Endometrial microvascular endothelial cells (primary cell): ENCODE measurements around the gene FBN1. TPM values are rescaled to one million over a fixed set of nuclear protein-coding genes. Genes with fewer than 3 reads are reported as not detected.

Source experiments
- in situ Hi-C: cut with HindIII; loops from 2 replicates; pipeline ENCODE4 v1.10.0; 2017; ENCODE audit warnings: low sequenced_read_pairs, low pct_unique_long_range_greater_than_20kb; ENCODE audit errors: inconsistent ontology term
- total RNA-seq: library from RNA; depleted of rRNA; stranded (reverse); fragments of >200 nt; gene quantifications from one replicate; pipeline ENCODE4 v1.2.3, GENCODE V29; 2015; ENCODE audit errors: inconsistent ontology term

FBN1 gene
- total RNA-seq, 1 donor from 2014 or later: 36.3 TPM

- in situ Hi-C loops: no loop called here
Observed at GRCh38 chr15:48630245-48630644, 15.3 kb downstream of the FBN1 start.

GRCh38 chr15:48628832-48629231 is 16.7 kb downstream of the FBN1 start:
- in situ Hi-C loops: no loop called here

- in situ Hi-C loops: no loop called here
Observed at GRCh38 chr15:48627260-48627940, 18.1 kb downstream of the FBN1 start.

DNA sequence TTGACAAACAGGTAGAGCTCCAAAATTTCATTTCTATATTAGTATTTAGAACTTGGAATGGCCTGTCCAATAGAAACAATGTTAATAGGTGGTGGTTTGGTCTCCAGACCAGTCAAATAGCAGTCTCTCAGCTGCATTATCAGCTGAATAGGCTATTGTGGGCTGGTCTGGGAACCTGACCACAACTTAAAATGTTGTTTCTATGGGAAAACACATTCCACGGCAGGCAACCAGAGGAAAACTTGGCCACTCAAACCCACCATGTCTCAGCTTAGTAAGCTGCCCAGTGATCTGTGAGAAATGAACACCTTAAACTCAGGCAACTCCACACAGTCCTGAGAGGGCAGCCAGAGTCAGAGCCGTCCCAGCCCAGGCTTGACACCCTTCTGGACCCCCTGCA is 20.4 kb downstream of the FBN1 start:
- in situ Hi-C loops: no loop called here

- in situ Hi-C loops: no loop called here
Observed at GRCh38 chr15:48624700-48625099, 20.8 kb downstream of the FBN1 start.

DNA sequence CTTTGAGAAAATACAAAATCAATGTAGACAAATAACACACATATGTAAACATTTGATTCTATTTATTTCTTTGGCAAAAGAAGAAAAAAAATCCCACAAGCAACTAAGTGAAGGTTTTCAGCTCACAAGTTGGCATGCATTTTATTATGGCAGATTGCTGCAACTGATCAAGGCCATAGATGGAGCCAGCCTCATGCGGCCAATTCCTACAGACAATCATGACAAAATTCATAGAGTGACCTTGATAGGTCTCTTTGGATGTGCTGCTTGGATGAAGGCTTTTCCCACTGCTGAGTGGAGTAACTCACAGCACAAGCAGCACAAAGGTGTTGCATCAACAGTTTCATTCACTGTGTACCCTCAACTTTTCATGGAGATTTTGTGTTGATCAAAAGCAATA is 22.1 kb downstream of the FBN1 start:
- in situ Hi-C loops: no loop called here

DNA sequence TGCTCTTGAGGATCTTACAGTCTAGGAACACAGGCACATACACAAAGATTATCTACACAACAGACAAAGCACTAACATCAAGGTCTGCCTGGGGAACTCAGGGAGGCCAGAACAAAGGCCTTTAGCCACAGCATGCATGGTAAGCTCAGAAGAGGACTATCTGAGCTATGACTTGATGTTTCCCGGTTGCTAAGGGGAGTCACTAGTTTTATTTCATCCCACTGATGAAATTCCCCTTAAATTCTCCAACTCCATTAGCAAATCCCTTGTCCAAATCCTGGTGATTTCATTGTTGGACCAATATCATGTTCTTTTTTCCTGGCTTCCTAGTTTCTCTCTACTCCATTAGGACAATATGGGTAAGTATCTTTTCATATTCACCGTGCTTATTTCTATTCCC is 23.3 kb downstream of the FBN1 start:
- in situ Hi-C loops: no loop called here

GRCh38 chr15:48619446-48619845 is 26.1 kb downstream of the FBN1 start:
- in situ Hi-C loops: no loop called here

DNA sequence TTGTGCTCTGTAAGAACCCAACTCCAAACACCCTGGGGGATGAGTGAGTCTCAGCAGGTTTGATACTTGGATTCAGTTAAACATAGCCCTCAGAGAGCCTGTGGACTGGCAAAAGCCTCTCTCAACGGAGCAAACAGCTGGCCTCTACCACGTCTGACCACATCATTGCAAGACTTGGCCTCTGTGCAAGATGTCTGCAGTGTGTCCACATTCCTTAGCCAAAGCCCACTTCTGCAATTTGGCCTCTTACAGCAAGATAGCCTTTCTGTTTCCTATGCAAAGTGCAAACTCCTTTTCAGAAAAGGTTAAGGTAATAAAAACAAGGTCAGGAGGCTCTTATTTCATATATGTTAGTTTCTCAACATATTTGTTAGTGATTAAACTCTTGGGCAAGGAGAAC is 27.9 kb downstream of the FBN1 start:
- in situ Hi-C loops: no loop called here

- in situ Hi-C loops: no loop called here
Observed at GRCh38 chr15:48616216-48616615, 29.3 kb downstream of the FBN1 start.

DNA sequence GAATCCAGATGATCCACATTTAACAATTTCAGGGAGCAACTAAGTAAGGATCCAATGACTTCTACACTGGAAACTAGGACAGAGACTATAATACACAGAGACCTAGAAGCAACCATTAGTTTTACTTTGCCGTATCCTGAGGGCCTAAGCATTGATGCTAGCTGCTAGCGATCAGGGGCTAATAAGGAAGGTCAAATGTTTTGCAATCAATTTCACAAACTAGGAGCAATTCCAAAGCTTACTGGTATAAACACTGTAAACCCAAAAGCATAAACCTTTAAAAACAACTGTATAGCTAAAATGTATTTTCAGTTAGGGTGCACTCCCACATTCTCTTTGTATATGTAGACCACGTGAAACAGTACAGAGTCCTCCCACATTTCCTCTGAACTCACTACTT is 31.5 kb downstream of the FBN1 start:
- in situ Hi-C loops: no loop called here

- in situ Hi-C loops: no loop called here
Observed at GRCh38 chr15:48609486-48609885, 36.0 kb downstream of the FBN1 start.

DNA sequence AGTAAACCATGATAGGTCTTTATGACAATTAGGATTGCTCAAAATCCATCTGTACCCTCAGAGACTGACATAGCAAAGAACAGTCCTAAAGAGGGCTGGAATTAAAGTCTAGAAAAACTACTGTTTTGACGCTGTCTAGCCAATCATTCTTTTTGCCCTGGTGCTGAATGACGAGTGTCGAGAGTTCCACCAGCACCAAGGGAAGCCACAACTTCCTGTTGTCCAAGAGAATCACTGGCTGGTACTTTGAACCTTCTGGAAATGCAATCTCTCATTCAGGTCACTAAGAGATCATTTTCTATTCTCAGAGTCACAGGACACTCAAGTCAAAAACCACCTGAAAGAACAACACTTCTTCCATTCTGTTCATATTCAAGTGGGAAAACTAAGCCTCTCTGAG is 37.7 kb downstream of the FBN1 start:
- in situ Hi-C loops: no loop called here

GRCh38 chr15:48604567-48604966 is 40.9 kb downstream of the FBN1 start:
- in situ Hi-C loops: no loop called here

GRCh38 chr15:48603922-48604321 is 41.6 kb downstream of the FBN1 start:
- in situ Hi-C loops: no loop called here

- in situ Hi-C loops: no loop called here
Observed at GRCh38 chr15:48603123-48603500, 42.4 kb downstream of the FBN1 start.

DNA sequence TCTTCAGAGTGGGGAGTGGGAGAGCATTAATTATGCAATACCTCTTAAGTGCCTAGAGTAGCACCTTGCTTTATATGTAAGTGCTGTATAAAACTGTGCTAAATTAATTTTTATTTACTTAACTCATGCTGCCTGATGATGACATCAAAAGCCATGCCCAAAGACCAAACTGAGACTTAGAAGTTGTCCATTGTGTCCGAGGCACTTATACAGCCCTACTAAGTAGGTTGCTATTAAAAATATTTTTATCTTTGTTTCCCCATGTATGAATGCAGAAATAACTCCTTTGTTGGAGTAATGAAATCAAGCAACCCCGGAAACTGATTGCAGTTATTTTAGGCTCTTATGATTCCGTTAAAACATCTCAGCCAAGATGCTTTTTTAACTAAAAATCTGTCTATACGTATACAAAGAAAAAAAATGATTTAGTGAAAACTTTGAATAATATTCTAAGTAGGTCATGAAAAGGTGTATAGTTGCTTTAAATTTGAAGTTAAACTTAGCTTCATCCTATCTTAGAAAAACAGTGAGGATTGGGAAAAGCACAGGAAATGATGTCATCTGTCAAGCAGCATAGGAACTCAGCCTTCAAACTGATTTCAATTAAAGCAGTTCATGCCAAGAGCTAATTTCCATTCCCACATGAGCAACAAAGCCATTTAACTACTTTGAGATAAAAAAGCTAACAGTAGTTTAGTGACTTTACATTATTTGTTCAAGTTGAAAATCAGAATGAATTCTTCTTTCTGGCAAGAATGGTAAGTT is 43.0 kb downstream of the FBN1 start:
- in situ Hi-C loops: no loop called here

GRCh38 chr15:48601095-48601494 is 44.4 kb downstream of the FBN1 start:
- in situ Hi-C loops: no loop called here

DNA sequence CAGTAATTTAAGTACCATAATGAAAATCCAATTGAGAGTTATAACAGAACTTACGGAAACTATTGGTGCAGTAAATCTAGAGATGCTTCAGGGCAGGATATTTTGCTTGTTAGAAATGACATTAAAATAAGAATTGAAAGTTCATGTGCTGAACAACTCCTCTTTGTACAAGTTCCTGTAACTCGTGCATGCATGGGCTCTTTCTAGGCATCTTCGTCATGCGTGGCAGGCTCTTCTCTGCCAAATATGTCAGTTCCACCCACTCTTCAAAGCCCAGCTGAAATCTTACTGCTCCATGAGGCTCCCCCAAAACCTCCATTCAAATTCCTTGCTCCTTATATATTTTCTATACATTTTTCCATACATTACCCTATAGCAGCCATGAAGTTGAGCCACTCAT is 48.7 kb downstream of the FBN1 start:
- in situ Hi-C loops: no loop called here

DNA sequence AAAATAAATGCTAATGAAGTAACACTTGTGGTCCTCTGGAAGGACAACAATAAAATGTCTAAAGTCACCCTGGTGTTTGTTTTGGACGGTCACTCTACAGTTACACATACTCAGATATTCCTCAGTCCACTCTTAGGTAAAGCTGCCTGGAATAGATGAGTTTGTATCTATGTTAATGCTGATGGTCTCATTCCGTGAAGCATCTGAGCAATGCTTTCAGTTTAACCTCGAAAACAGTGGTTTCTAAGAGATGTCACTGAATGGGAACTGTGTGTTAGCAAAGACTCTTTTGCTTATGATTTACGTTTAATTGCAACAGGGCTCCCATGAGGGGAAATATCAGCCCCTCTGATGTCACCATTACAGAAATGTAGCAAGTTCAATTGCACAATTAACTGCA is 49.1 kb downstream of the FBN1 start:
- in situ Hi-C loops: no loop called here

GRCh38 chr15:48595981-48596380 is 49.5 kb downstream of the FBN1 start:
- in situ Hi-C loops: no loop called here
